Anterior cingulate cortex (tissue), 58 donors: ENCODE measurements around the gene CYCS.
"Not testable (repeated sequence)": the region's sequence is repeated elsewhere in the genome, so short reads cannot be mapped to it uniquely, and the experiment has no call there.

Source experiments
- DNase-seq, 58 donors: peaks; one replicate each; lab custom pipeline; 2025; lab: John Stamatoyannopoulos, UW

Gene CYCS

DNA sequence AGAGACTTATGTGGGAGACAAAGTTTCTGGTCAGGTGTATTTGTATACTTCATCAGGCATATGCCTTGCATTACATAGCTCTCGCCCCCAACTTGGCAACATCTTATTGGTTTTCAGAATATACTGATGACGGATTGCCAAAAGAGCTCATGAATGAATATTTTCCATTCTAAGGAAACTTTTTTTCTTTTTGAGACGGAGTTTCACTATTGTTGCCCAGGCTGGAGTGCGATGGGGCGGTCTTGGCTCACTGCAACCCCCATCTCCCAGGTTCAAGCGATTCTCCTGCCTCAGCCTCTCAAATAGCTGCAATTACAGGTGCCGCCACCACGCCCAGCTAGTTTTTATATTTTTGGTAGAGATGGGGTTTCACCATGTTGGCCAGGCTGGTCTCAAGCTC is 6.0 kb downstream of the CYCS start:
- no peak for DNase-seq

- no peak for DNase-seq
Observed at GRCh38 chr7:25118048-25118753, 6.9 kb downstream of the CYCS start.

DNA sequence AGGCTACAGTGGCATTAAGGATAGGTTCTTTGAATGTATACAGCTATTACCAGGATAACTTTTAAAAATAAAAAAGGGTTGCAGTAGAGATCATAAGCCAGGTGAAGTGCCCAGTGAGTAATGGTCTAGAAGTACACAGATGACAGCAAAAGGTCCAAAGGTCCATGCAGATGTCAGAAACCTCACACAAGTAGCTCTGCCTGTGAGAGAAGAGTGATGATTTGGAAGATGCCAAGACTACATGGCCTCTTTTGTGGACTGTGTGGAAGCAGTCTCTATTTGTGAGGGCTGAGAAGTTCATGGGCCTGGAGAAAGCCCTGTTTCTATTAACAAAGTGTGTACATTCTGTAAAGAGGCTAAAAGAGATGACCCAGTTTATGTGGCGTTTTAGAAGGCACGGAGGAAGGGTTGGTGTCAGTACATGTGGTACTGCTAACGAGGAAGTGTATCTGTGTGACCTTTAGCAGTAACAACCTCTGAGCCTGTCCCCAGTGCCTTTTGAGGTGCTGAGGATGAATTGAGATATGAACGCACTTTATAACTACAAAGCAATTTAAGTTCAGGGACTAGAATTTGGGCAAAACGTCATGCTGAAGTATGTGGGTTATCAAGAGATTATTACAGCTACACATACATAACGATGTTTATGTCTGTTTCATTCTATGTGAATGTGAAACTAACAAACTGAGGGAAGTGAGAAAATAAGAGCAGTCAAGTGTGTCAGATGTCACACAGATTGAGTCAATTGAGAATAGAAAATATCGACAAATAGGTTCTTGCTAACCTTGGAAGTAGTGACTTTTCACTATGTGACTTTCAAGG is 7.6 kb downstream of the CYCS start:
- DNase-seq, result no peak

- DNase-seq, result no peak
Observed at GRCh38 chr7:25116621-25117020, 8.4 kb downstream of the CYCS start.

- not testable (repeated sequence) for DNase-seq
Observed at GRCh38 chr7:25110514-25110913, 14.5 kb downstream of the CYCS start.

DNA sequence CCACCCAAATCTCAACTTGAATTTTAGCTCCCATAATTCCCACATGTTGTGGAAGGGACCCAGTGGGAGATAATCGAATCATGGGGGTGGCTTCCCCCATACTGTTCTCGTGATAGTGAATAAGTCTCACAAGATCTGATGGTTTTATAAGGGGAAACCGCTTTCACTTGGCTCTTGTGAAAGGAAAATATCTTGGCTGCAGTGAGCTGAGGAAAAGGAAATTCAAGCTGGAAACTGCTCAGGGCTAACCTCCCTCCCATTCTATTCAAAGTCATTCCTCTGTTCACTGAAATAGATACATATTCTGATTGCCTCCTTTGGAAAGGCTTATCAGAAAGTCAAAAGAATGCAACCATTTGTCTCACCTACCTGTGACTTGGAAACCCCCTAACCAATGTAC is 15.8 kb downstream of the CYCS start:
- DNase-seq, result no peak

GRCh38 chr7:25105911-25106310 is 19.1 kb downstream of the CYCS start:
- DNase-seq, result no peak

DNA sequence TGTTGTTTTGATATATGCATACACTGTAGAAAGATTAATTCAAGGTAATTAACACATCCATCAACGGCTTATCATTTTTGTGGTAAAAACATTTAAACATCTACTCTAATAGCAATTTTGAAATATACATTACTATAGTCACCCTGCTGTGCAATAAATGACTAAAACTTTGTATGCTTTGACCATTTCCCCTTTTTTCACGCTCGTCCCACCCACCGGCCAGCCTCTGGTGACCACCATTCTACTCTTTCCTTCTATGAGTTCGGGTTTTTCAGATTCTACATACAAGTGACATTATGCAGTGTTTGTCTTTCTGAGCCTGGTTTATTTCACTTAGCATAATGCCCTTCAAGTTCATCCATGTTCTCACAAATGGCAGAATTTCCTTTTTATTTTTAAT is 21.3 kb downstream of the CYCS start:
- DNase-seq, result no peak

DNA sequence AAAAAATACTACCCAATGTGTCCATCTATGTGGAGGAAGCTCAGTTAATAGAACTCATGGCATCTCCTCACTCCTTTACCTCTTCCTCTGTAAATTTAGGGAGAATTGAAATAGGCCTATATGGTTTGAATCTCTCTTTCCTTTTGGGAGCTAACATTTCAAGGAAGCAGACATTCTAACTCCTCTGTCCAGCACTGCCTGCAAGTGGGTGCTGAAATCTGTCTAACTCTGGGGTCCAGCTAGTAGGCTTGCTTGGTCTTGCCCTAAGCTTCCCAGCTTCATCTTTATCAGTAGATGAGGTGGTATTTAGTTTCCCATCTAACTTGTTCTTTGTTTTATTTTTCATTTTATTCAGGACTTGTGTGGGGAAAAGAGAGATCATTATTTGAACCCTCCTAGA is 23.2 kb downstream of the CYCS start:
- no peak for DNase-seq

- peak in 41 of 58 donors; percentile 1 to 69 (median 12) for DNase-seq
Observed at GRCh38 chr7:25098096-25099046, 26.7 kb downstream of the CYCS start.

GRCh38 chr7:25095516-25096345 is 29.3 kb downstream of the CYCS start:
- no peak for DNase-seq

DNA sequence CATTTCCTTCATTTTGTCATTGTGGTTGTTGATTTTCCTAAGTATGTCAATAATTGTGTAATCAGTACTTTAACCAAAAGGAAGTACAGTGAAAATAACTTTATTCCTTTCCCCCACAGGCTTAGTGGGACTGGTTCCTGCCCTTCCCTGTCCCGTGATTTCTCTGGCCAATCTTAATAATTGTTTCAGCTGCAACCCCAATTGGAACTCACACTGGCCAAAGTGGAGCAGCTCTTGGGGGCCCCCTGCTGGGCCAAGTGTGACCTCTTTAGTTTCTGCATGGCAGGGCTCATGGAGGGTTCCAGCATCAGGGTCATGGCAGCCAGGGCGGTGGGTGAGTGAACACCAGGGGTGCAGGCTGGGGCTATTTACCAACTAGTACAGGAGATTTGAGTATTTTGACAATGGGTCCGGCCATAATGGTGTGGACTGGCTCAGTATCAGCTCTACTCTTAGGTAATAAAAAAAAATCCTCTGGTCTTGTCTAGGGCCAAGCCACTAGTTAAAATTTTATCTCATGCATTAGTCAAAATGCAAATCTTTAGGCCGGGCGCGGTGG is 31.7 kb downstream of the CYCS start:
- peak in 31 of 58 donors; percentile 2 to 63 (median 11) for DNase-seq

DNA sequence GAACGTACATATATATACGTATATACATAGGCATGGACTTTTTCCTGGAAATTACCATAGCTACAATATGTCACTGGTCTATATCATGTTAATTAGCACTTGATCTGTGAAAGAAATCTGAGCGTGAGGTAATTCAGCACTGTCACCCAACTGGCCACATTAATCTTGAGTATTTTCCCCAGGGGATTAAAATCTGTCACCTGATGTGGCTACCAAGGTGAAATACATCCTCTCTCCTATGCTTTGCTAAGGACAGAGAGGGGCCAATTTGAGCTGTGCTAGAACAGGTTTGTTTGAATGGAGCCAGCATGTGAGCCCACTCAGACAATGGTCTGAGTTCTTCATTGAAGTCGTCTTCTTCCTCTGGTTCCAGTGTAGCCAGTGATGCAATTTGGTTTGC is 33.3 kb downstream of the CYCS start:
- no peak for DNase-seq

- no peak for DNase-seq
Observed at GRCh38 chr7:25091176-25091575, 33.9 kb downstream of the CYCS start.

GRCh38 chr7:25090374-25090773 is 34.7 kb downstream of the CYCS start:
- DNase-seq, result no peak

DNA sequence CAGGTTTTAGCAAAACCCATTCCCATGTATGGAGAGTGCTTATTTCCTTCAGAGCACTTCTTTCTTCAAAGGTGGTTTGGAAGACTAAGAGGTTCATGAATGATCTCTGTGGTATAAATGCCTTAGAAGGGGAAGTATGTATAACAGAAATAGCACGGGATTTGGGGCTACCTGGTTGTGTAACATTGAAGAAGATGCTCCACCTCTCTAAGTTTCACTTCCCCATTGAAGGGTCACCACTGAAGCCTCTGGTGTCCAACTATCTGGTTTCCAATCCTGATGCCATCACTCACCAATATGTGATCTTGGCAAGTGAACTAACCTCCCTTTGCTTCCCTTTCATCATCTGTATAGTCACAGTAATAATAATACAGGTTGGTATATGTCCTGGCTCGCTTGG is 37.2 kb downstream of the CYCS start:
- no peak for DNase-seq

DNA sequence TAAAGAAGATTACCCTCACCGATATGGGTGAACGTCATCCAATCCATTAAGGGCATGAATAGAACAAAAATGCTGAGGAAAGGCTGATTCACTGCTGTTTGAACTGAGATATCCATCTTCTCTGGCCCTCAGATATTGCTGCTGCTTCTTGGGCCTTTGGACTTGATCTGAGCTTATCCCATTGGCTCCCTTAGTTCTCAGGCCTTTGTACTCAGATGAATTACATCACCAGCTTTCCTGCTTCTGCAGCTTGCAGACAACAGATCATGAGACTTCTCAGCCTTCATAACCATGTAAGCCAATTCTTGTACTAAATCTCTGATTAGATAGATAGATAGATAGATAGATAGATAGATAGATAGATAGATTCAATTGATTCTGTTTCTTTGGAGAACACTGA is 40.2 kb downstream of the CYCS start:
- no peak for DNase-seq

GRCh38 chr7:25083201-25083600 is 41.9 kb downstream of the CYCS start:
- no peak for DNase-seq

DNA sequence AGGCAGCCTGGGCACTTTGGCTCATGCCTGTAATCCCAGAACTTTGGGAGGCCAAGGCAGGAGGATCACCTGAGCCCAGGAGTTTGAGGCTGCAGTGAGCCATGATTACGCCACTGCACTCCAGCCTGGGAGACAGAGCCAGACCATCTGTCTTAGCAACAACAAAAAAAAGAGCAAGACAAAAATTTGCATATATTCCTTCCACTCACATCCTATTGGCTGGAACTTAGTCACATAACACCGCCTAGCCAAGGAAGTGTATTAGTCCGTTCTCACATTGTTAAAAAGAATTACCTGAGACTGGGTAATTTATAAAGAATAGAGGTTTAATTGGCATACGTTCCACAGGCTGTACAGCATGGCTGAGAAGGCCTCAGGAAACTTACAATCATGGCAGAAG is 43.0 kb downstream of the CYCS start:
- DNase-seq, result not testable (repeated sequence)

GRCh38 chr7:25077096-25077495 is 48.0 kb downstream of the CYCS start:
- DNase-seq, result no peak
